Fibroblast of skin of left quadriceps (primary cell): ENCODE measurements around the gene NECAB3.

Experiments
- DNase-seq, 2 experiments: peaks; one replicate each; pipeline ENCODE4 v3.0.0-alpha.2; 2013; ENCODE audit warnings: low read depth in 2 of 2

The NECAB3 gene

DNA sequence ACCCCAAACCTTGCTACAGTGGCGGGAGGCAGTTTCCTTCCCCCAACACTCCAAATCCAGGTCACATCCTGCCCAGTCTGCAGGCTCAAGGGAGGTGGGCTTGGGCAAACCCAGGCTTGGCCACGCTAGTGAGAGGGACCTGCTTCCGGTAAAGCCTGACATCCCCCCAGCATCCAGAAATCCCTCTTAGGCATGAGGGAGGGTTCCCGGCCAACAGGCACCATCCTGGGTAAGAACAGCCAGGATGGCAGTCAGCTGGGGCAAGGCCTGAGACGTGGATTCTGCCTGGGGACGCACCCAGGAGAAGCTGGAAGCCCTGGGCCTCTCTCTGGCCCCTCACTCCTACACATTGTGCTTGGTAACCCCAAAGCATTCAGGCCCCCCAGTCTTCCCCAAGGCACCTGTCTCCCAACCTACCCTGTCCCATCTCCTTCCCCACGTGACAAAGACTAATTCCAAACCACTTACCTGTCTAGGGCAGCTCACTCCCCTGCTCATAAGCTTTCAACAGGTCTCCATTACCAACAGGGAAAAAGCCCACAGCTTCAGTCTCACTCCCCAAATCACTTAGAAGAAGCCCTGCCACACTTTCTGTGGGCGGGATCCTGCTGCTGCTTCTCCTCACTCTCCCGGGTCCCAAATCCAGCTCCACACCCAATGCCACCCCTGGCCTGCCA, 10.0 kb downstream of the NECAB3 start:
- DNase-seq = no peak

DNA sequence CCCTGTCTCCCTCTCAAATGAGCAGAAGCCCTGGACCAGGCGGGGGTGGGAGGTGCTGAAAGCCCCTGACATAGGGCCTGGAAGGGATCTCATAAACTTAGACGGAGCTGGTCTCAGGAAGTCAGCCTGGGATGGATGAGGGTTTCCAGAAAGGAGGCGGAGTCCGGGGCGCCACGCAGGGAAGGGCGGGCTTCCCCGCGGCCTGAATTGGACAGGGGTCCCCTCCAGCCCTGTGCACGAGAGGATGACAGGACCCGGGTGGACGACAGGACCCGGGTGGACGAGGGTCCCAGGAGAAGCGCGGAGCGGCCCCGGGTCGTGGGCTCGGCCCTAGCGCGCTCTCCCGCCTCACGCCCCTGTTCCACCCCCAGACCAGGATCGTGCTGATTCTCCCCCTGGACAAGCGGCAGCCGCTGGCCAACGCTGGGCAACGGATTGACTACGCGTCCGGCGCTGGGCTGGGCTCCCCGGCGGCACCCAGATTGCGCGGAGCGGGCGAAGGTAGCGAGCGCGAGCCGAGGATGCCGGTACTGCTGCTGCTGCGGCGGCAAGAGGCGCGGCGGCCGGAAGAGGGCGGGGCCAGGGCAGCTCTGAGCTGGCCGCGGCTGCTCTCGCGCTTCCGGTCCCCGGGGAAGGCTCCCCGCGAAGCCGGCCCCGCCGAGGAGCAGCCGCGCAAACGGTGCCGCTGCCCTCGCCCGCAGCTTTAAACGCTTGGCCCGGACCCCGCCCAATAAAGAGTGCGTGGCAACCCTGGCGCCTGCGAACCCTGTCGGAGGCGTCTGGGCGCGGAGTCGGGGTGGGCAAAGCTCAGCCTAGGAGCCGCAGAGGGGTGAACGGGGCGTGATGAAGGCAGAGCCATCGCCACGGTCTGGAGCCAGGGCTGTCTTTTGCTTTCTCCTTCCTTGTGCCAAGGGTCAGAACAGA, 10.8 kb downstream of the NECAB3 start:
- peak in 1 of 2 experiments; percentile 29 for DNase-seq

- no peak for DNase-seq
These were observed 12.1 kb downstream of the NECAB3 start, which contains the start of gene C20orf144 for GRCh38 chr20:33662172-33662571. TSS of gene C20orf144 (plus strand) at chr20:33662327. CDS start at chr20:33662346, 19 bp downstream.

DNA sequence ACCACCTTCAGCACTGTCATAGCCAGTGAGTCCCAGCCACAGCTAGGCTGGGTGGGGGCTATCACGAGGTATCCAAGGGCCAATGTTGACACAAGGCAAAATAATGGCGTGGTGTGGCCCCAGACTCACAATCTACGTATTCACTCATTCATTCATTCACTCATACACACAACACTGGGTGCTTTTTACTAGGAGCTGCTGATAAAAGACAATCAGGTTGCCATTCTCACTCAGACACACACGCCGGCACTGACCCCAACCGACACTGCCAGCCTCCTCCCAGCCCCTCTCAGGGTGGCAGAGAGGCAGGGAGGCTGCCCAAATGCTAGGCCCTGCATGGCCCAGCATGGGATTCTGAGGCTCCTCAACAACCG, 13.6 kb downstream of the NECAB3 start:
- no peak for DNase-seq

DNA sequence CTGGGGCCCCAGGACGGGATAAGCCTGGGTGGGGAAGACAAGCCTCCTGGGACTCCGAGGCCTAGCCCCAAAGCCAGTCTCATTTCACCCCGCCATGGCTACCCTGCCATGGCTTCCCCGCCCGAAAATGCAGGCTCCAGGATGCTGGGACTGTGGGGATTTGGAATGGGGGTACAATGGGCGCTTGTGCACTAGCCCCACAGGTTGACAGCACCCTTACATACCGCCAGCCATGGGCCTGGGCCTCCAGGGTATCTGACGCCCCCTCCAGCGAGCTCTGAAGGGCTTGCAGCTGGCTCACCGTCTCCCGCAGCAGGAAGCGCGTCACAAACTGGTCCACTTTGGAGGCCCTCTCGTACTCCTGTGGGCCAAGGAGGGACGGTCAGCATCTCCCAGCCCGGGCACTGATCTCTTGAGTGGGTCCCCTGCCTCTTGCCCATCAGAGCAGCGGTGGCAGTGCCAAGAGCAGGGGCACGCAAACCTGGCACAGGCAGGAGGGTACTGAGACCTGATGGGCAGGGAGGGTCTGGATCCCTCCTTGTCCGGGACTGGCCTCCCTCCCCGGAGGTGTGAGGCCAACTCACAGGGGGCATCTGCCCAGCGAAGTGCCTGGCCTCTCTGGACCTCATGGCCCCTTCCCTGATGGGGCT, 14.1 kb downstream of the NECAB3 start:
- DNase-seq = no peak

DNA sequence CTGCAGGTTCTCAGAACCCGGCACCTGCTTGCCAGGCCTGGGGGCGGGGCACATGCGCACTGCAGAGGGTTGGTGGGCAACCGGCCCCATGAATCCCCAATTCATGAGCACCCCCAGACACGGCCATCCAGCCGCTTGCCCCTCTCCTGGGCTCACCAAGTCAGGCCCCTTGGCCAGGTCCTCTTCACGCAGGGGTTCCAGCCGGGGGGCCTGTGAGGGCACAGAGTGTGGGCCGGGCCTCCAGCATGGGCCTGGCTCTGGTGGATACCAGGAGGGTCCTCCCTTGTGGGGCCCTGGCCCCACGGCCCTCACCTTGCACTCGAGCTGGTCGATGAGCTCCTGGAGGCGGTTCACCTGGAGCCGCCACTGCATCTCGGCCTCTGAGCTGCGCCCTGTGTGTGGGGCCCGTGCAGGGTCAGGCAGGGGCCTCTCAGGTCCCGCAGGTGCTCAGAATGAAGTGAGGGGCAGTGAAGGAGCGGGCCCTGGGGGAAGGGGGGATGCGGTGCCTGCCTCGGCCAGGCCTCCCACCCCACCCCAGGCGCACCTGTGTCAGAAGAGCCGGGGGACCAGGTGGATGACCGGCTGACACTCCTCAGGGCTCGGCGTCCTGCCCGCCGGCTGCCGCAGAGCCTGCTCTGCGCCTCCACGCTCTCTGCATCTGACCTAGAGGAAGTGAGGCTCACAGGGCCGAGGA, 14.7 kb downstream of the NECAB3 start:
- DNase-seq = no peak

- no peak for DNase-seq
These were observed 15.3 kb downstream of the NECAB3 start for GRCh38 chr20:33658929-33659328.

DNA sequence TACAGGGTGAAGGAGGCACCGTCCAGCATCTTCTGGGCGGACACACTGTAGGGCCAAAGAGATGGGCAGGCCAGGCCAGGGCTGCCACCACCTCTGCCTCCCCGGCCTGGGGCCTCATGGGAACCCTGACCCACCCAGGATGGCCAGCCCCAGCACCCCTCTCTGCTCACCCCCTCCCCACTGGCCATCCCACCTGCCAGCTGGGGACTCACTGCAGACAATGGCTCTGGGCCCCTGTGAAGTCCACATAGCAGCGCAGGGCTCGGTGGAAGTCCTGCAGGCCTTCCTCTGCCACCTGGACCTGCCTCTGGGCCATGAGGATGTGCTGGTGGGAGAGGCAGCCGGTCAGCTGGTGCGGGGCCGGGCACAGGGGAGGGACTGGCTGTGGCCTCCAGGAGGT, 15.7 kb downstream of the NECAB3 start:
- no peak for DNase-seq

DNA sequence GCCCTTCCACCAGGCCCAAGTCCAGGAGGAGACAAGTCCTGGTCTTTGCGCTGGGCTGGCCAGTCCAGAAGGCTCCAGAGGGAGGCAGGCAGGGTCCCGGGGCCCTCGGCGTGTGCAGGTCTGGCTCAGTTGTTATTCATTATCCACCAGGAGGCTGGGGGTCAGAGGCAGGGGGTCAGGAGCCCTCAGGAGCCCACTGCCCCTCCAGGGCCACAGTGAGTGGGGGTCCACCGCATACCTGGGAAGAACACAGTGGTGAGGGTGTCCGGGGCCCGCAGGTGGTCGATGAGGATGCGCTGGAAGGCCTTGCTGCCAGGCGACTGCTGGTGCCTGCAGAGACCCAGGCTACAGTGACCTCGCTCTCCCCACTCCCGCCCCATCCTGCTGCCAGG, 16.5 kb downstream of the NECAB3 start:
- no peak for DNase-seq

DNA sequence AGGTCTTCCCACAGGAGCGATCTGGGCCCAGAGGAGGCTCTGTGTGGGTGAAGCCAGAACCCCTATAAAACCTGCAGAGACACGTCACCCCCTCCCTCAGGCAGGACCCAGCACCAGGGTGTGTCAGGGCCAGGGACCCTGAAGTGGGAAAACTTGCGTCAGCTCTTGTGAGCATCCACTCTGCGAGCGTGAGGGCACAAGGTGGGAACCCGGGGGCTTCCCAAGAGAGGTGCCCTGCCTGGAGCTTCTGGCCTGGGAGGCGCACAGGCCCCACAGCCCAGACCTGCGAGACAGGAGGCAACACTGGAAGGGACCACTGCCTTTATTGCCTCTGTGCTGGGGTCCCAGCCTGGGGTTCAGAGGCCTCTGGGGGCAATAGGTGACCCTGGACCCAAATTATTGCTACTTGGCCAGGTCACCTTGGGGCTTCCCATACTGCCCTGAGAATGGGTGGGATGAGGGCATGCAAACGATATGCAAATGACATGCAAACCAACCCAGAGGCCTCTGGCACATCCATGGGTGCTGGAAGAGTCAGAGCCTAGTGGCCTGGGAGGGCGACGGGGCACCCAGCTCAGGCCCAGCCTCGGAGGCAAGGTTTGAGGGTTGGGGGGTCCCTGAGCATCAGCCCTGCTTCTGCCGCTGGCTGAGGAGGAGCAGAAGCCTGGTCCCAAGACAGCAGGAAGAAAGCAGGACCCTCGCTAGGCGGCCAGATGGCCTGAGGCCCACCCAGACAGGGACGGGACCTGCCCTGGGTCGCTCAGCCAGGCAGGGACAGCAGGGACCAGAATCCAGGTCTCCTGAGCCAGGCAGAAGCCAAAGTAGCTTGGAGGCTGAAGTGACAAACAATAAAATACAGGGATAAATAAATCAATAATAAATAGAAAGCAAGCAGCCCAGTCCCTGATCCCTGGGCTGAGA, 17.2 kb downstream of the NECAB3 start:
- DNase-seq = no peak

DNA sequence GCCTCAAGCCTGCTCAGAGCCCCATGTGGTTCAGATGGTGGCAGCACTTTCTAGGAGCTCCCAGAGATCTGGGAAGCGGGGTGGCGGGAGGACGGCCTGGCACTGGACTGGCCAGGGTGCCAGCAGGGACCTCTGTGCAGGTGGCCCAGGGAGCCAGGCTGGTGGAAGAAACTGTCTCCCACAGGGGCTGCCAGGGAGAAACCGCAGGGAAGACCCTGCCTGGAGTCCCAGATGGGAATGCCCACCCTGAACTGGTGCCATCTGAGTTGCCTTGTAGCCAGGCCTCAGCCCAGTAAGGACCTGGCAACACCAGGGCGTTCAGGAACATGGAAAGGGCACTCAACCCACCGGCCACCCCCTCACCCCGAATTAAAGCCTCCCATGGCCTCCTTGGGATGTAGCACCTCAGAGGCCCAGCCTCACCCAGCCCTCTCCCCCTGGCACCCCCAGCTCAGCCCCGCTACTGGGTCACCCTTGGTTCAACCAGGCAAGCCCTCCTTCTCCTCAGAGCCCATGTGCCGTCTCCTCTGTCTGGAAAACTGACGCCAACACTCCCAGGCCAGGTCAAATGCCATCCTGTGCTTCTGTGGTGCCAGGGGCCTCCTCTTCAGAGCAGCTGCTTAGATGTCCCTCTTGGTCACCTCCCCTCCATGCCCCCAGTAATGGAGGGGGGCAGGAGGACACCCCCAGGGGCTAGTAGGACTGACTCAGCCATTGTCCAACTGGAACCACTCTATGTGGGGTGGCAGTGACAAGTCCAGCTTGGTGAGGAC, 18.0 kb downstream of the NECAB3 start:
- DNase-seq = no peak

DNA sequence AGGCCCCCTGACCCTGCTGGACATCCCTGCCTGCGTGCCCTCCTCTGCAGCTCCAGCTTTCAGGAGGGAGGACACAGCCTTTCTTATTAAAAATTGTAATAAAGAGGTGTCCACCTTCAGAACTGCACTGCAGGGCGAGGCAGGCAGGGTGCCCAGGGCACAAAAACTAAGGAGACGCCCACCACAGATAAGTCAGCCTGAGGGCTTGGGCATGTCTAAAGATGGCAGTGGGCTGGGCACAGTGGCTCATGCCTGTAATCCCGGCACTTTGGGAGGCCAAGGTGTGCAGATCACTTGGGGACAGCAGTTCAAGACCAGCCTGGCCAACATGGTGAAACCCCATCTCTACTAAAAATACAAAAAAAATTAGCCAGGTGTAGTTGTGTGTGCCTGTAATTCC, 19.1 kb downstream of the NECAB3 start:
- no peak for DNase-seq

DNA sequence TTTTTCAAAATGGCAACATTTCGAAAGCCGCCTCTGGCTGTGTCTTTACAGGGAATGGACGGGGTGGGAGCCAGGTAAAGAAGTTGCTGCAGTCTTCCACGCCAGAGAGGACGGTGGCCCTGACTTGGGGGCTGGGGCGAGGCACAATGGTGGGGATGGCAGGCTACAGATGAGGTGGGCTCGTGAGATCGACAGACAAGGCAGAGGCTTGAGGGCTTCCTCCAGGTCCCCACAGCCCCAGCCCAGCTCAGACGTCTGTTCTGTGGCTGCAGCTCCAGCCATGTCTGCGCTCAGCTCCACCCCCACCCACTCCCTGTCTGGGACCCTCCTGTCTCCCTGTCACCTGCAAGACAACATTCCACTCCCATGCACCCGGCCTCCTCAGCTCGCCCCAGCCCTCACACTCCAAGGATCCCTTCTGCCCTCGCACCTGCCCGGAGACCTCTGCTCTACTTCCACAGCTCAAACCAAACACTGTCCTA, 19.5 kb downstream of the NECAB3 start:
- no peak for DNase-seq

GRCh38 chr20:33653900-33654596, 20.2 kb downstream of the NECAB3 start:
- no peak for DNase-seq

GRCh38 chr20:33653218-33653899, 20.9 kb downstream of the NECAB3 start:
- DNase-seq = no peak

DNA sequence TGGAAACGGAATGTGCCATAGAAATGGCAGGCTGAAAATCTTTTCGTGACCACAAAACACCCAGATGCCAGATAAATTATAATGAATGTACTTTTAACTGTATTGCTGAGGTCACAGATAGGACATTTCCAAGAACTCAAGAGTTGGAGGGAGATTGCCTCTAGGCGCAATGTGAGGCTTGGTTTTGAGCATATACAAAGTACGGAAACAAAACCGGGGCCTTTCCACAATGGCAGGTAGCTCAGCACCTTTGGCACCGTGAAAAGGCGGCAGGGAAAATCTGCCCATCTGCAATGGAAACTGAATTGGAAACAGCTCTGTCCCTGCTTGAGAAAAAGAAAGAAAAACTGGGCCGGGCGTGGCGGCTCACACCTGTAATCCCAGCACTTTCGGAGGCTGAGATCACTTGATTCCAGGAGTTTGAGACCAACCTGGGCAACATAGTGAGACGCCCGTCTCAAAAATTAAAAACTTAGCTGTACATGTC, 22.6 kb downstream of the NECAB3 start:
- no peak for DNase-seq

- DNase-seq = no peak
These were observed 23.3 kb downstream of the NECAB3 start for GRCh38 chr20:33650753-33651561.
